ENCODE measurements around the gene RPN1. TPM values are rescaled to one million over a fixed set of nuclear protein-coding genes. Genes with fewer than 3 reads are reported as not detected.
A peak's percentile ranks its signal among the peaks of the same experiment; 100 is the strongest.

RPN1 gene
- total RNA-seq, 1 donor from 2014 or later = 215 TPM

DNA sequence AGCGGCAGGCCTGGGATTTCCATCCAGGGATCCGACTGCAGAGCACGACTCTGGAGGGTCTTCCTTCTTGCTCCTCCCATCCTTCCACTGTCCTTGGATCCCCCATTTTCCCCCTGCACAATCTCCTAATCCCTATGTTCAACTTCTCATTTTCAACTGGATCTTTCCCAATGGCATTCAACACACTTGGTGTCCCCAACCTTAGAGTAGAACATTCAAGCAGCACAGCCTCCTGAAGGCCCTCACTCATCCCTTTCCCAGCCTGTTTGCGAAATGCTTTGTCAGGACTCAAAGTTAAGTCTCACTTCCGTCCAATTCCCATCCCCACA, 32.3 kb downstream of the RPN1 start:
- H3K9me3 ChIP-seq = no peaks in the 10 kb centered on the region
- TF ChIP-seq, protein P1, sequence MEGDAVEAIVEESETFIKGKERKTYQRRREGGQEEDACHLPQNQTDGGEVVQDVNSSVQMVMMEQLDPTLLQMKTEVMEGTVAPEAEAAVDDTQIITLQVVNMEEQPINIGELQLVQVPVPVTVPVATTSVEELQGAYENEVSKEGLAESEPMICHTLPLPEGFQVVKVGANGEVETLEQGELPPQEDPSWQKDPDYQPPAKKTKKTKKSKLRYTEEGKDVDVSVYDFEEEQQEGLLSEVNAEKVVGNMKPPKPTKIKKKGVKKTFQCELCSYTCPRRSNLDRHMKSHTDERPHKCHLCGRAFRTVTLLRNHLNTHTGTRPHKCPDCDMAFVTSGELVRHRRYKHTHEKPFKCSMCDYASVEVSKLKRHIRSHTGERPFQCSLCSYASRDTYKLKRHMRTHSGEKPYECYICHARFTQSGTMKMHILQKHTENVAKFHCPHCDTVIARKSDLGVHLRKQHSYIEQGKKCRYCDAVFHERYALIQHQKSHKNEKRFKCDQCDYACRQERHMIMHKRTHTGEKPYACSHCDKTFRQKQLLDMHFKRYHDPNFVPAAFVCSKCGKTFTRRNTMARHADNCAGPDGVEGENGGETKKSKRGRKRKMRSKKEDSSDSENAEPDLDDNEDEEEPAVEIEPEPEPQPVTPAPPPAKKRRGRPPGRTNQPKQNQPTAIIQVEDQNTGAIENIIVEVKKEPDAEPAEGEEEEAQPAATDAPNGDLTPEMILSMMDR (IDR thresholded peaks at IDR 0.05) = no peak
- intact Hi-C loops (cut with DNase I) = no loop called here
- H3K4me3 ChIP-seq = peak overlapping the region; percentile 78
- peak overlapping the region; percentile 83 for H3K27ac ChIP-seq
- ATAC-seq (no peak), DNase-seq (no peak)
- no peaks in the 10 kb centered on the region for H3K27me3 ChIP-seq
- peaks cover 25% of the 10 kb centered on the region for H3K4me1 ChIP-seq
- peaks cover 49% of the 10 kb centered on the region for H3K36me3 ChIP-seq

DNA sequence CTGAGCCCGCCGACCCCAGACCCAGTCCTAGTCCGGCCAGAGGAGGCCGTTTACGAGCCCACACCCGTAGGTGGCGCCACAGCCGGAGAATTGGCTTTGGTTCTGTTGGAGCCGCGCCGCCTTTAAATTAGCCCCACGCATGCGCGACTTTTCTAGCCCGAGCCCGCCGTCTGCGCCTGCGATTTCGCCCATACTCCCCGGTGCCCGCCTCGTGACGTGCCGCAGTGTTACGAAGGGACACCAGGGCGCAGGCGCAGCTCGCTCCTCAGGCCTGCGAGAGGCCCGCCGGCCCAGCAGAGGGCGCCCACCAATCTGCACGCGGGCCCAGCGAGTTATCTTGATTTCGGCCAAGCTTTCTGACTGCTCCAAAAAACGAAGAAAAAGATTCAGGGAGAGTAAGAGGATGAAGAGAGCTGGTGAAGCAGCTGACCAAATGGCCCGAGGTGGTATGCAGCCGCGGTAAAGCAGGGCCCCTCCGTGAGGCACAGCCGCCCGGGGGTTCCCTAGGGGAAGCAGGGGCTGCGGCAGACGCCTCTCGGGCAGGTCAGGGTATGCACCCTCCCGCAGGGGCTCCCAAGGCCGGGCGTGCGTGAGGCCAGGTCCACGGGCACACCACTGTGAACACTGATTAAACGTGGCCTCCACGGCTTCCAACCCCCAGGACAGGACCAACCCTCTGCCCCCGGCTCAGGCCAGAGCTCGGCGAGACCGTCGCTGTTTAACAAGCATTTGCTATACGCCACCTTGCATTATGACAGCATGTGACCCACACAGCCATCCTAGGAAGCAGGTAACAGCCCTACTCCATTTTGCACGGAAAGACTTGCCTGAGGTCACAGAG, 32.8 kb downstream of the RPN1 start:
- Histone ChIP-seq H3K27ac (peak overlapping the region; percentile 83), H3K27me3 (no peaks in the 10 kb centered on the region), H3K9me3 (no peaks in the 10 kb centered on the region), H3K36me3 (peaks cover 43% of the 10 kb centered on the region), H3K4me1 (peaks cover 19% of the 10 kb centered on the region), H3K4me3 (peak overlapping the region; percentile 78)
- ATAC-seq (peak; percentile 97), DNase-seq (peak; percentile 99)
- TF ChIP-seq, protein P1 (IDR thresholded peaks at IDR 0.05) = peak; percentile 94
- intact Hi-C loops (cut with DNase I) = no loop called here

DNA sequence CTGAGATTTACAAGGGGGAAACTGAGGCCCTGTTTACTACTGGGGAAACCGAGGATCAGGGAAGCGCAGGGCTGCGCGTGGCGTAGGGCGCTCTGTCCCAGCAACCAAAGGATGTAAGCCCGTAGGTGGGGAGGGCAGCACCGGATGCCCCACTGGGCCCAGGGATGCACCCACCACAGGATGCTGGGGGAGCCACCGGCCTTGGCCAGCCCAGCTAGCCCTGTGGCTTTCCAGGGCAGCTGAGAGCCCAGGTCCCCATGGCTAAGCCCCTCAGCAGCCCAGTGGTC, 33.4 kb downstream of the RPN1 start:
- TF ChIP-seq, protein P1 (IDR thresholded peaks at IDR 0.05) = no peak
- DNase-seq = no peak
- H3K27me3 ChIP-seq = no peaks in the 10 kb centered on the region
- ATAC-seq = no peak
- peaks cover 19% of the 10 kb centered on the region for H3K4me1 ChIP-seq
- no peaks in the 10 kb centered on the region for H3K9me3 ChIP-seq
- peak overlapping the region; percentile 78 for H3K27ac ChIP-seq
- peak overlapping the region; percentile 78 for H3K4me3 ChIP-seq
- H3K36me3 ChIP-seq = peaks cover 37% of the 10 kb centered on the region
- intact Hi-C loops (cut with DNase I) = no loop called here

DNA sequence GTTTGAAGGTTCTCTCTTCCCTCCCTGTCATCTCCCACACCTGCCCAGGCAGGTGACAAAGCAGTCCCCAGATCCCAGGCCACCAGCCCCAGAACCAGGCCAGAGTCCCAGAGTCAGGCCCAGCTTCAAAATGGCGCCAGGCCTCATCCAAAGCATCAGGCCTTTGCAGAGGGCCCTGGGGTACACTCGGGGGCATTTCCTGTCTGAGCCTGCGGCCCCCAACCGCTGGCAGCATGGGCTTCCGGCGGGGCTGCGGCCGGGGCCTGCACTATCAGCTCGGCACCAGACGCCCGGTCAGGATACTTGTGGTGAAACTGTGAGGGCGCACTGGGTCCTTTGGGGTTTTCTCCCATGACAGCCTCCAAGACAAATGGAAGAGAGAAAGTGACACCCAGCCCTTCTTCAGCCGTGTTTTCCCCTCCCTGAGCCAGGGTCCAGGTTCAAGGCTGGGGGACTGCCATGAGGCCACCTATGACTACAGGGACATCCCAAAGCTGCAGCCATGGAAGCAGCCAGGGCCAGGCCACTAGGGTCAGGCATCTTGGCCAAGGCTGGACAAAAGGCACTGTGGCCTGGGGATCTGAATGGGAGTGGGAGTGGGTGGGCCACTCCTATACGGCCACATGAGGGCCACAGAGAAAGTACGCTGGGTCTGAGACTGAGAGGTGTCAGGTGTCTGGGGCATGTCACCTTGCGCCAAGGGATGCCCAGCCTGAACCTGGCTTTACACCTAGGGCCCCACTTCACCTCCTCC, 33.9 kb downstream of the RPN1 start:
- DNase-seq = no peak
- H3K4me1 ChIP-seq = peaks cover 19% of the 10 kb centered on the region

DNA sequence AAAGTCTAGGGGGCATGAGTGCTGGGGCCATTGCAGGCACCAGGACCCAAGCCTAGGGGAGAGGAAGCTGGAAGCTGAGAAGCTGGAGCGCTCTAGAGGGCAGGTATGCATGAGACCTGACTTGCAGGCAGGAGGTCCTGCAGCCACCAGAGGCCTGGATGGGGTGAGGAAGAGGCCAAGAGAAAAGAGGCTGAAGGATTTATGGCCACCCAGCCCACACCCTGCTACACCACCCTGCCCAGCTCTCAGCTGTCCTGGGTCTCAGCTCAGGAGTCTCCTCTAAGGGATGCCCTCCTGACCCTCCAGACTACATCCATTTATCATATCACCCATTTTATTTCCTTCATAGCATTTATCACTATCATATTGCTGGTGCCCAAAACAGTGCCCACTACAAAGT, 36.5 kb downstream of the RPN1 start:
- Histone ChIP-seq H3K4me3 (no peak overlapping the region), H3K36me3 (peaks cover 6% of the 10 kb centered on the region), H3K27me3 (no peaks in the 10 kb centered on the region), H3K9me3 (no peaks in the 10 kb centered on the region), H3K27ac (no peak overlapping the region), H3K4me1 (peaks cover 13% of the 10 kb centered on the region)
- DNase-seq (no peak), ATAC-seq (no peak)
- intact Hi-C loops (cut with DNase I) = no loop called here
- TF ChIP-seq, protein P1 (IDR thresholded peaks at IDR 0.05) = no peak

More for the DNA sequence above, 33.9 kb downstream of the RPN1 start:
- no peaks in the 10 kb centered on the region for H3K9me3 ChIP-seq
- peak overlapping the region; percentile 78 for H3K4me3 ChIP-seq
- intact Hi-C loops (cut with DNase I) = no loop called here
- peaks cover 32% of the 10 kb centered on the region for H3K36me3 ChIP-seq
- TF ChIP-seq, protein P1 (IDR thresholded peaks at IDR 0.05) = no peak
- no peak for ATAC-seq
- H3K27me3 ChIP-seq = no peaks in the 10 kb centered on the region
- H3K27ac ChIP-seq = peak overlapping the region; percentile 78

All from upper lobe of right lung (tissue), 1 donor.